Smooth muscle cell (in vitro differentiated cells): ENCODE results near the gene FFAR4. TPM values are rescaled to one million over a fixed set of nuclear protein-coding genes. Genes with fewer than 3 reads are reported as not detected.

Experiments used
- DNase-seq: peaks from one replicate; lab custom pipeline; 2025; ENCODE audit not compliant: unreplicated experiment; lab: John Stamatoyannopoulos, UW
- H2AFZ ChIP-seq: fragments of 200-600 bp; sonication (generic); 2 replicates; pipeline ENCODE4 v1.6.0; 2016; ENCODE audit warnings: antibody characterized with exemption, low read depth, mild to moderate bottlenecking
- H3F3A ChIP-seq: fragments of 200-600 bp; sonication (generic); 2 replicates; pipeline ENCODE4 v1.6.0; 2017; ENCODE audit warnings: antibody characterized with exemption, low read depth
- H3K27ac ChIP-seq: fragments of 200-600 bp; sonication (generic); 2 replicates; pipeline ENCODE4 v1.5.1; 2016; ENCODE audit warnings: low read depth, mild to moderate bottlenecking
- H3K27me3 ChIP-seq: fragments of 200-600 bp; sonication (generic); 2 replicates; pipeline ENCODE4 v1.6.1; 2016; ENCODE audit warnings: low read depth, mild to moderate bottlenecking
- H3K36me3 ChIP-seq: fragments of 200-600 bp; sonication (generic); 2 replicates; pipeline ENCODE4 v1.5.1; 2016; ENCODE audit warnings: low read depth
- H3K4me1 ChIP-seq: fragments of 200-600 bp; sonication (generic); 2 replicates; pipeline ENCODE4 v1.5.1; 2016; ENCODE audit warnings: low read depth
- H3K4me2 ChIP-seq: fragments of 200-600 bp; sonication (generic); 2 replicates; pipeline ENCODE4 v1.6.0; 2016; ENCODE audit warnings: mild to moderate bottlenecking
- H3K4me3 ChIP-seq: fragments of 200-600 bp; sonication (generic); 2 replicates; pipeline ENCODE4 v1.5.1; 2016; ENCODE audit warnings: mild to moderate bottlenecking
- H3K79me2 ChIP-seq: fragments of 200-600 bp; sonication (generic); 2 replicates; pipeline ENCODE4 v1.6.0; 2016; ENCODE audit warnings: low read depth, mild to moderate bottlenecking
- H3K9ac ChIP-seq: fragments of 200-600 bp; sonication (generic); 2 replicates; pipeline ENCODE4 v1.6.0; 2016; ENCODE audit warnings: low read depth
- H3K9me3 ChIP-seq: fragments of 200-600 bp; sonication (generic); replicated peaks from 2 replicates; pipeline ENCODE4 v1.5.1; 2016; ENCODE audit warnings: low read depth
- H4K20me1 ChIP-seq: fragments of 200-600 bp; sonication (generic); 2 replicates; pipeline ENCODE4 v1.6.0; 2016; ENCODE audit warnings: low read depth
- CTCF ChIP-seq: fragments of 200-600 bp; sonication (generic); IDR thresholded peaks from 2 replicates; pipeline ENCODE4 v1.5.1; 2017; ENCODE audit warnings: borderline replicate concordance, mild to moderate bottlenecking, antibody characterized with exemption; ENCODE audit not compliant: insufficient read depth, poor library complexity, severe bottlenecking
- WGBS: methylation state at CpG from one replicate; pipeline ENCODE4 v1.1.7; 2016; ENCODE audit warnings: low lambda C conversion rate; 5-methylcytosine and 5-hydroxymethylcytosine counted together
- polyA plus RNA-seq: library from polyadenylated mRNA; unstranded; fragments of >200 nt; fragmentation: Nextera tagmentation; extraction: Ambion mirVana; gene quantifications from 2 replicates; pipeline ENCODE4 v1.2.1, GENCODE V29; 2016
- total RNA-seq: library from RNA; depleted of rRNA; stranded (reverse); fragments of >200 nt; gene quantifications from 2 replicates; pipeline ENCODE4 v1.2.3, GENCODE V29; 2014

FFAR4 gene
- total and polyA plus RNA-seq, 2 experiments from 2014 or later: not detected

- Histone ChIP-seq H3F3A (no peaks in the 10 kb centered on the region), H3K4me1 (no peaks in the 10 kb centered on the region), H4K20me1 (no peaks in the 10 kb centered on the region), H3K4me2 (no peak overlapping the region), H3K9me3 (no peaks in the 10 kb centered on the region), H3K9ac (no peak overlapping the region), H3K79me2 (no peaks in the 10 kb centered on the region), H3K4me3 (no peak overlapping the region), H3K36me3 (no peaks in the 10 kb centered on the region), H3K27ac (no peak overlapping the region), H3K27me3 (peaks cover 7% of the 10 kb centered on the region), H2AFZ (no peak overlapping the region)
- 87% methylated on average over 3 of the region's 3 CpGs for WGBS
- no peak for DNase-seq
- TF ChIP-seq CTCF: no peak
Measured at GRCh38 chr10:93579985-93580711, 13.7 kb downstream of the FFAR4 start.

- WGBS: 69% methylated on average over 6 of the region's 6 CpGs
- H3K27me3 ChIP-seq: no peaks in the 10 kb centered on the region
- H3K79me2 ChIP-seq: no peaks in the 10 kb centered on the region
- no peak overlapping the region for H2AFZ ChIP-seq
- H3K4me3 ChIP-seq: no peak overlapping the region
- no peak overlapping the region for H3K4me2 ChIP-seq
- no peaks in the 10 kb centered on the region for H3K4me1 ChIP-seq
- H4K20me1 ChIP-seq: no peaks in the 10 kb centered on the region
- TF ChIP-seq CTCF: no peak
- H3F3A ChIP-seq: no peaks in the 10 kb centered on the region
- H3K27ac ChIP-seq: no peak overlapping the region
- no peaks in the 10 kb centered on the region for H3K9me3 ChIP-seq
- H3K36me3 ChIP-seq: no peaks in the 10 kb centered on the region
- H3K9ac ChIP-seq: no peak overlapping the region
- DNase-seq: no peak
Measured at GRCh38 chr10:93580828-93581227, 14.4 kb downstream of the FFAR4 start.

- WGBS: 94% methylated on average over 7 of the region's 7 CpGs
- H3K4me2 ChIP-seq: no peak overlapping the region
- TF ChIP-seq CTCF: no peak
- H3K4me1 ChIP-seq: no peaks in the 10 kb centered on the region
- no peaks in the 10 kb centered on the region for H3F3A ChIP-seq
- no peaks in the 10 kb centered on the region for H3K27me3 ChIP-seq
- H3K9me3 ChIP-seq: no peaks in the 10 kb centered on the region
- H3K9ac ChIP-seq: no peak overlapping the region
- H3K36me3 ChIP-seq: no peaks in the 10 kb centered on the region
- H3K79me2 ChIP-seq: no peaks in the 10 kb centered on the region
- no peak overlapping the region for H3K27ac ChIP-seq
- no peaks in the 10 kb centered on the region for H4K20me1 ChIP-seq
- no peak overlapping the region for H2AFZ ChIP-seq
- DNase-seq: no peak
- H3K4me3 ChIP-seq: no peak overlapping the region
Measured at GRCh38 chr10:93584445-93584844, 18.0 kb downstream of the FFAR4 start.
